HCT116 (cell line): Measurements from ENCODE around the gene LRRC3. TPM values are rescaled to one million over a fixed set of nuclear protein-coding genes. Genes with fewer than 3 reads are reported as not detected.

Source experiments
- ATAC-seq: fragments of 200-7000 bp; cut with Tn5 transposase; 2 replicates; pipeline ENCODE4 v1.9.1; 2020; ENCODE audit warnings: mild to moderate bottlenecking, moderate library complexity
- BruUV-seq: library from RNA; stranded (reverse); fragments of 400-500 nt; replicated peaks from 2 replicates; lab custom pipeline; 2021; lab: Mats Ljungman, UMichigan
- CTCF ChIA-PET: fragments of 300-600 bp; sonication (Branson Sonifier 250); formaldehyde crosslinking; loops from one replicate; lab custom pipeline; 2021; ENCODE audit warnings: antibody characterized with exemption; lab: Charles Lee
- POLR2A ChIA-PET: fragments of 300-600, 350-600 bp; sonication (Branson Sonifier 250); formaldehyde crosslinking; loops from one replicate; lab custom pipeline; 2021; ENCODE audit warnings: antibody characterized with exemption; lab: Charles Lee
- RAD21 ChIA-PET, 2 experiments: fragments of 300-600 bp; sonication (Branson Sonifier 250); formaldehyde crosslinking; loops; one replicate each; lab custom pipeline; 2023; ENCODE audit warnings: low total read pairs in 2 of 2; ENCODE audit not compliant: uncharacterized antibody in 2 of 2, unreplicated experiment in 2 of 2, low non-redundant PET in 1 of 2; lab: Charles Lee
- DNase-seq: peaks from one replicate; pipeline ENCODE4 v3.0.0-alpha.2; 2010; ENCODE audit warnings: low read depth, low spot score
- H2AFZ ChIP-seq: fragments of 200-600 bp; shearing (Covaris generic), sonication (generic); 2 replicates; pipeline ENCODE4 v1.6.1; 2017; ENCODE audit warnings: low read depth, mixed run types, mixed read lengths, antibody characterized with exemption, low read length; ENCODE audit not compliant: poor library complexity, severe bottlenecking
- H3K27ac ChIP-seq: 2 replicates; pipeline ENCODE4 v1.5.1; 2012; ENCODE audit warnings: low read depth, low read length
- H3K27me3 ChIP-seq: fragments of 200-600 bp; sonication (generic); 2 replicates; pipeline ENCODE4 v1.6.1; 2016; ENCODE audit warnings: mixed run types, low read length, mixed read lengths; ENCODE audit not compliant: insufficient read depth
- H3K36me3 ChIP-seq, 2 experiments: fragments of 200-500 bp in 1 of 2; fragments of 200-600 bp in 1 of 2; sonication (Bioruptor generic) in 1 of 2; sonication (generic) in 1 of 2; 2 replicates each; pipeline versions ENCODE4 v1.5.1 to v1.6.1; 2014 to 2016; ENCODE audit warnings: low read length in 2 of 2, inconsistent platforms in 1 of 2, mixed read lengths in 1 of 2, mixed run types in 1 of 2; ENCODE audit not compliant: insufficient read depth in 2 of 2, control insufficient read depth in 1 of 2
- H3K4me1 ChIP-seq, 2 experiments: fragments of 200-600 bp in 1 of 2; sonication (generic) in 1 of 2; 2 replicates each; pipeline versions ENCODE4 v1.5.1 to v1.6.1; 2012 to 2017; ENCODE audit warnings: low read length in 2 of 2, inconsistent platforms in 1 of 2, mild to moderate bottlenecking in 1 of 2, mixed read lengths in 1 of 2, mixed run types in 1 of 2, moderate library complexity in 1 of 2; ENCODE audit not compliant: insufficient read depth in 2 of 2, control insufficient read depth in 1 of 2
- H3K4me2 ChIP-seq: fragments of 200-600 bp; sonication (generic); 2 replicates; pipeline ENCODE4 v1.6.1; 2017; ENCODE audit warnings: mixed run types, low read length, mixed read lengths
- H3K4me3 ChIP-seq, 2 experiments: fragments of 200-600 bp in 1 of 2; sonication (generic) in 1 of 2; replicated peaks in 1 of 2; 2 replicates each; pipeline ENCODE4 v1.5.1; 2011 to 2016; ENCODE audit warnings: low read length in 2 of 2, control low read depth in 1 of 2, low read depth in 1 of 2, mild to moderate bottlenecking in 1 of 2, mixed read lengths in 1 of 2, mixed run types in 1 of 2
- H3K79me2 ChIP-seq: fragments of 200-600 bp; sonication (generic); 2 replicates; pipeline ENCODE4 v1.6.1; 2017; ENCODE audit warnings: mild to moderate bottlenecking, mixed run types, low read length, moderate library complexity, mixed read lengths; ENCODE audit not compliant: insufficient read depth
- H3K9ac ChIP-seq: fragments of 200-600 bp; sonication (generic); 2 replicates; pipeline ENCODE4 v1.6.1; 2016; ENCODE audit warnings: low read length, mixed read lengths
- H3K9me2 ChIP-seq: fragments of 200-600 bp; sonication (generic), shearing (Covaris generic); 2 replicates; pipeline ENCODE4 v1.6.1; 2017; ENCODE audit warnings: mixed run types, mild to moderate bottlenecking, moderate library complexity; ENCODE audit not compliant: insufficient read depth
- H3K9me3 ChIP-seq, 2 experiments: fragments of 200-500 bp in 1 of 2; fragments of 200-600 bp in 1 of 2; sonication (Bioruptor generic) in 1 of 2; sonication (generic) in 1 of 2; 2 replicates each; pipeline ENCODE4 v1.6.1; 2014 to 2017; ENCODE audit warnings: low read length in 2 of 2, mixed read lengths in 2 of 2, inconsistent platforms in 1 of 2, low read depth in 1 of 2, mild to moderate bottlenecking in 1 of 2, mixed run types in 1 of 2, moderate library complexity in 1 of 2; ENCODE audit not compliant: control insufficient read depth in 1 of 2, insufficient read depth in 1 of 2
- H4K20me1 ChIP-seq: fragments of 200-600 bp; sonication (generic), shearing (Covaris generic); 2 replicates; pipeline ENCODE4 v1.6.1; 2017; ENCODE audit warnings: mixed run types, mild to moderate bottlenecking, moderate library complexity; ENCODE audit not compliant: insufficient read depth
- CEBPB ChIP-seq: IDR thresholded peaks from 2 replicates; pipeline ENCODE4 v1.6.1; 2012; ENCODE audit warnings: low read depth
- CTCF ChIP-seq, 3 experiments: fragments of 200-600 bp in 1 of 3; sonication (generic) in 1 of 3; IDR thresholded peaks in 2 of 3; conservative IDR thresholded peaks in 1 of 3; 2 replicates each; pipeline ENCODE4 v1.5.1; 2012 to 2017; ENCODE audit warnings: low read depth in 2 of 3, low read length in 2 of 3, antibody characterized with exemption in 1 of 3, borderline replicate concordance in 1 of 3, control low read depth in 1 of 3, mild to moderate bottlenecking in 1 of 3, mixed read lengths in 1 of 3, mixed run types in 1 of 3, moderate library complexity in 1 of 3; ENCODE audit not compliant: insufficient read depth in 1 of 3
- ELF1 ChIP-seq: IDR thresholded peaks from 2 replicates; pipeline ENCODE4 v1.6.1; 2012; ENCODE audit warnings: low read depth, borderline replicate concordance
- EZH2 ChIP-seq: fragments of 200-600 bp; sonication (generic); IDR thresholded peaks from 2 replicates; pipeline ENCODE4 v1.6.1; 2017; ENCODE audit warnings: antibody characterized with exemption, mixed run types
- EZH2phosphoT487 ChIP-seq: fragments of 200-600 bp; IDR thresholded peaks from 2 replicates; pipeline ENCODE4 v1.6.1; 2018; ENCODE audit warnings: antibody characterized with exemption, borderline replicate concordance
- JUND ChIP-seq: IDR thresholded peaks from 2 replicates; pipeline ENCODE4 v1.6.1; 2012
- SIN3A ChIP-seq: IDR thresholded peaks from 2 replicates; pipeline ENCODE4 v1.6.1; 2012; ENCODE audit warnings: low read depth
- SP1 ChIP-seq: IDR thresholded peaks from 2 replicates; pipeline ENCODE4 v1.6.1; 2012; ENCODE audit warnings: low read depth
- ZBTB33 ChIP-seq: IDR thresholded peaks from 2 replicates; pipeline ENCODE4 v1.6.1; 2011; ENCODE audit warnings: mild to moderate bottlenecking, low read length, moderate library complexity; ENCODE audit not compliant: insufficient replicate concordance; ENCODE audit errors: extremely low read depth
- intact Hi-C: fragments of 100-400 bp; cut with micrococcal nuclease; formaldehyde crosslinking; loops from 2 replicates; pipeline ENCODE4 v1.10.0; 2022
- total RNA-seq: library from RNA; stranded (reverse); gene quantifications from one replicate; pipeline ENCODE4 v1.2.1, GENCODE V29; 2021; ENCODE audit not compliant: unreplicated experiment

LRRC3 gene
- total RNA-seq, 1 experiment from 2014 or later: 7.5 TPM

GRCh38 chr21:44418876-44419230 lies 36.5 kb upstream of the LRRC3 start:
- H3K4me1 ChIP-seq: no peaks in the 10 kb centered on the region
- H2AFZ ChIP-seq: no peak overlapping the region
- H3K27ac ChIP-seq: no peak overlapping the region
- no peak for TF ChIP-seq SIN3A
- TF ChIP-seq CTCF (IDR thresholded peaks at IDR 0.05 in 2 of 3, conservative IDR thresholded peaks at IDR 0.05 in 1 of 3; ENCODE audit: borderline replicate concordance in 1 of 3, insufficient read depth in 1 of 3, low read depth in 2 of 3, low read length in 2 of 3): no peak
- no peak for TF ChIP-seq ELF1
- TF ChIP-seq SP1: no peak
- TF ChIP-seq EZH2: no peak
- TF ChIP-seq EZH2phosphoT487: no peak
- ChIA-PET RAD21 (no interaction called here), CTCF (no interaction called here), POLR2A (no interaction called here)
- no peaks in the 10 kb centered on the region for H3K79me2 ChIP-seq
- no peaks in the 10 kb centered on the region for H4K20me1 ChIP-seq
- no peak overlapping the region for H3K4me2 ChIP-seq
- no peaks in the 10 kb centered on the region for H3K27me3 ChIP-seq
- BruUV-seq: no TSS peak
- no peak overlapping the region for H3K9ac ChIP-seq
- H3K36me3 ChIP-seq: no peaks in the 10 kb centered on the region
- DNase-seq (no peak), ATAC-seq (no peak)
- intact Hi-C loops: no loop called here
- no peaks in the 10 kb centered on the region for H3K9me2 ChIP-seq
- H3K4me3 ChIP-seq: no peak overlapping the region
- H3K9me3 ChIP-seq: peaks cover 0 to 5% of the 10 kb centered on the region in 2 experiments; a peak in 1 of 4 replicates

- Histone ChIP-seq H3K9me2 (no peaks in the 10 kb centered on the region), H4K20me1 (no peaks in the 10 kb centered on the region), H3K79me2 (no peaks in the 10 kb centered on the region), H3K27ac (no peak overlapping the region; the same call in 1 of the 2 replicates), H3K4me2 (no peak overlapping the region), H3K4me3 (no peak overlapping the region), H3K27me3 (no peaks in the 10 kb centered on the region), H3K9me3 (peaks cover 0 to 5% of the 10 kb centered on the region in 2 experiments; a peak in 1 of 4 replicates), H3K4me1 (peaks cover 0 to 4% of the 10 kb centered on the region in 2 experiments; a peak in 3 of 4 replicates), H2AFZ (no peak overlapping the region), H3K9ac (no peak overlapping the region), H3K36me3 (no peaks in the 10 kb centered on the region)
- BruUV-seq: no TSS peak
- no peak for DNase-seq
- intact Hi-C loops: no loop called here
- ATAC-seq: no peak
- ChIA-PET CTCF (no interaction called here), POLR2A (no interaction called here), RAD21 (no interaction called here)
- TF ChIP-seq ZBTB33 (no peak), CTCF (IDR thresholded peaks at IDR 0.05 in 2 of 3, conservative IDR thresholded peaks at IDR 0.05 in 1 of 3; ENCODE audit: borderline replicate concordance in 1 of 3, insufficient read depth in 1 of 3, low read depth in 2 of 3, low read length in 2 of 3) (no peak), JUND (no peak), EZH2 (no peak), CEBPB (no peak)
Observed at GRCh38 chr21:44419679-44420078, 35.6 kb upstream of the LRRC3 start.
